Activated CD4-positive, alpha-beta memory T cell treated with anti-CD3 and anti-CD28 coated beads for 36 hours (primary cell): Measurements from ENCODE around the gene MRGPRE. TPM values are rescaled to one million over a fixed set of nuclear protein-coding genes. Genes with fewer than 3 reads are reported as not detected.

Source experiments
- CTCF ChIA-PET: fragments of 350-600 bp; sonication (Branson Sonifier 250); formaldehyde crosslinking; loops from one replicate; lab custom pipeline; 2021; ENCODE audit warnings: antibody characterized with exemption, inconsistent platforms; lab: Charles Lee
- POLR2A ChIA-PET: fragments of 350-600 bp; sonication (Branson Sonifier 250); formaldehyde crosslinking; loops from one replicate; lab custom pipeline; 2021; ENCODE audit warnings: antibody characterized with exemption; lab: Charles Lee
- DNase-seq: peaks from one replicate; pipeline ENCODE4 v3.0.0-alpha.2; 2020
- H3K27ac Mint-ChIP-seq: one replicate; pipeline ENCODE4 v1.8.0; 2021; ENCODE audit warnings: mixed read lengths
- H3K27me3 Mint-ChIP-seq: one replicate; pipeline ENCODE4 v1.8.0; 2021; ENCODE audit warnings: mixed read lengths
- H3K36me3 Mint-ChIP-seq: one replicate; pipeline ENCODE4 v1.8.0; 2021; ENCODE audit warnings: mixed read lengths
- H3K4me1 Mint-ChIP-seq: one replicate; pipeline ENCODE4 v1.8.0; 2021; ENCODE audit warnings: low read depth, mixed read lengths
- H3K4me3 Mint-ChIP-seq: one replicate; pipeline ENCODE4 v1.8.0; 2021; ENCODE audit warnings: mild to moderate bottlenecking, mixed read lengths
- H3K9me3 Mint-ChIP-seq: one replicate; pipeline ENCODE4 v1.8.0; 2021; ENCODE audit warnings: mixed read lengths
- intact Hi-C: fragments of 100-400 bp; cut with micrococcal nuclease; formaldehyde crosslinking; loops from one replicate; pipeline ENCODE4 v1.15.1; 2023
- total RNA-seq, 2 experiments: library from RNA; stranded (reverse); gene quantifications; one replicate each; pipeline ENCODE4 v1.2.3, GENCODE V29; 2021

Gene MRGPRE
- total RNA-seq, 2 experiments from 2014 or later: not detected

GRCh38 chr11:3197878-3198528, 34.2 kb downstream of the MRGPRE start:
- Mint-ChIP-seq H3K36me3 (no peaks in the 10 kb centered on the region), H3K27me3 (peaks cover 6% of the 10 kb centered on the region), H3K27ac (no peak overlapping the region), H3K4me1 (no peaks in the 10 kb centered on the region), H3K4me3 (no peak overlapping the region), H3K9me3 (no peaks in the 10 kb centered on the region)
- CTCF ChIA-PET: no interaction called here
- no peak for DNase-seq
- POLR2A ChIA-PET: no interaction called here
- intact Hi-C loops: no loop called here

DNA sequence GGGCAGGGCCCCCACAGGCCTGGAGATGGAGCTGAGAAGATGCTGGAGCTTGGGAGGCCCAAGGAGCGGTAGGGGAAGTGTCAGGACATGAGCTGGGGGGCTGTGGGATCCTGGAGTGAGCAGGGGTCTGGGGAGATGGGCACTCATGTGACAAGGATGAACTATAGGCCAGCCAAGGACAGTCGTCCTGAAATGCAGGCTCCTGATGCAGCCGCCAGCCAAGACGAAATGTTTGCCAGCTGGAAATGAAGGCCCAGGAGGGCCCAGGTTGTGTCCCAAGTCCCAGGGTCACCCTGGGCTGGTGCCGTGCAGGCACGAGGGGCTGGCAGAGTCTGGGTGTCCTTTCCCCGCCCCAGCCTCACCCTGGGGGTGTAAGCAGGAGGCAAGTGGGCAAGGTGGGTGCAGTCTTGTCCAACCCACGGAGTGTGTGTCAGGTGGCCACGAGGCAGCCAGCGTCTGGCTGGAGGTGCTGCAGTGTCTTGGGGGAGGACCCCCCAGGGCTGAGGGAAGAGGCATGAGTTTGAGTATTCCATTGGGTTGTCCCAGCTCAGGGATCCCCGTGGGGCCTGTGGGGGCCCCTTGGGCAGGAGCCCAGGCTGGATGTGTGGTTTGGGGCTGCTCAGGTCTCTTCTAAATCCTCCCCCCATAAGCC, 35.0 kb downstream of the MRGPRE start:
- Mint-ChIP-seq H3K4me1 (no peaks in the 10 kb centered on the region), H3K4me3 (no peak overlapping the region), H3K27ac (no peak overlapping the region), H3K27me3 (no peaks in the 10 kb centered on the region), H3K36me3 (no peaks in the 10 kb centered on the region), H3K9me3 (no peaks in the 10 kb centered on the region)
- no peak for DNase-seq
- CTCF ChIA-PET: no interaction called here
- intact Hi-C loops: no loop called here
- POLR2A ChIA-PET: no interaction called here

DNA sequence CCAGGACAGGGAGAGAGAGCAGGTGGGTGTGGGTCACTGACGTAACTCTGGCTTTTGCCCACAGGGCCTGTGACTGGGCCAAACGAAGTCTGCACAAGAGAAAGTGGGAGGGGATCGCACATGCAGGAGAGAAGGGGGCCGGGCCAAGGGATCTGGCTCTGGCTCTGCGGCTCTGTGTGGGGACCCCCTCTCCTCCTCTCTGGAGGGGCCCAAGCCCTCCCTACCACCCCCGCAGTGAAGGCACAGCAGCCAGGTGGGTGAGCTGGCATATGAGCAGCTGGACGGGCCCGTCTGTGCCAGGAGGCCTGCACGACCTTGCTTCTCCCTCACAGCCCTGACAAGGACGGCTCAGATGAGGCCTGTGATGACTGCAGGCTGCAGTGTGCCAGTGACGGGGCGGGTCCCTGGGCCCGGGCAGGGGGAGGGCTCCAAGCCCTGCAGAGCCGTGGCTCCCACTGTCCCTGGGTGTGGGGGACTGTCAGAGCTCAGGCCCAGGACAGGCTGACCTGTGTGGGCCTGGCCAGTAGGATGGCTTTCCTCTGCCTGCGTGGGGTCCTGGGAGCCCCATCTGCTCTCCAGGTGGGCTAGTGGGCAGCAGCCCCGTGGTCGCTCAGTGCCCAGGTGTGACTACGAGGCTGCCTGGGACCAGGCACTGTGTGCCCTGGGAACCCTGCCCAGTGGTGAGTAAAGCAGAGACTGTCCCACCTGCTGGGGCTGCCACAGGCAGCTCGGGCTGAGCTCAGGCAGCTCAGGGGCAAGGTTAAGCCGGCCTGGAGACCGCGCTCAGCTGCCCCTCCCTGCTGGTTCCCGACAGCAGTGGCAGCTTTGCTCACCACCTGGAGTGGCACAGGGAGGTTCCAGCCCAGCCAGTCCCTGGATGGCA, 35.8 kb downstream of the MRGPRE start:
- H3K4me1 Mint-ChIP-seq: no peaks in the 10 kb centered on the region
- no peak overlapping the region for H3K4me3 Mint-ChIP-seq
- no peaks in the 10 kb centered on the region for H3K27me3 Mint-ChIP-seq
- no peak overlapping the region for H3K27ac Mint-ChIP-seq
- ChIA-PET CTCF (no interaction called here), POLR2A (no interaction called here)
- no peaks in the 10 kb centered on the region for H3K9me3 Mint-ChIP-seq
- H3K36me3 Mint-ChIP-seq: no peaks in the 10 kb centered on the region
- no peak for DNase-seq
- intact Hi-C loops: no loop called here

- intact Hi-C loops: no loop called here
- no peak overlapping the region for H3K4me3 Mint-ChIP-seq
- no peak overlapping the region for H3K27ac Mint-ChIP-seq
- DNase-seq: no peak
- no peaks in the 10 kb centered on the region for H3K36me3 Mint-ChIP-seq
- H3K27me3 Mint-ChIP-seq: no peaks in the 10 kb centered on the region
- POLR2A ChIA-PET: no interaction called here
- H3K9me3 Mint-ChIP-seq: no peaks in the 10 kb centered on the region
- H3K4me1 Mint-ChIP-seq: no peaks in the 10 kb centered on the region
- CTCF ChIA-PET: no interaction called here
Measured at GRCh38 chr11:3195251-3196160, 36.7 kb downstream of the MRGPRE start.

DNA sequence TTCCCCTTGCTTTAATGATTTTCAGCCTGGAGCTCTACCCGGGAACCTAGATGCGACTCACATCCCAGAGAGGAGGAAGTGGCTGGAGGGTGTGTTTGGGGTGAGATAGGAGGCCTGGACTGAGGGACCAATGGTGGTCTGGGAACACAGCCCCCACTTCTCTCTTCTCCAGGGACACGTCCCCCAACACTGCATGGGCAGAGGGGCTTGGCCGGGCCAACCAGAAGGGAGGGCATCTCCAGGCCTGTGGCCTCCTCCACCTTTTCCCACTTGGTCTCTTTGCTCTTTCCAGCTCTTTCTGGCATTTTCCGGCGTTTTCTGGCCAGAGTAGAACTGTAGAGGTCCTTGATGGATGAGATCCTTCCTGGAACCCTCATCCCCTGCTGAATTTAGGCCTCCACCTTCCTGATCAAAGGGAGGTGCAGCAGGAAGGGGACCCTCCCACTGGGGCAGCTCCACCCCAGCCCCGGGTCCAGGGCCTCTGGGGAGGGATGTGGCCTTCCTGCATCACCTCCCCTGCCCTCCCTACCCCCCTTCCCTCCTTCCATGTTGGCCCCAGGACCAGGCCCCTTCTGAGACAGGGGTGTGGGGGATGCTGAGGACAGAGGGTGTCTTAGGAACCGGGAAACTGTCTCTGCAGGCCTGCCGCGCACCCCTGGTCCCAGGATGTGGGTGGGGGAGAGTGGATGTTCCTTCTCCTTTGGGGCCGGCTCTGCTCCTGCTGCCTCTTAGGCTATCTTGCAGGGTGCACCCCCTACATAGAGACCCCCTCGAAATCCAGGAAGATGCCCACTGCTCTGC, 38.0 kb downstream of the MRGPRE start:
- H3K4me3 Mint-ChIP-seq: no peak overlapping the region
- H3K36me3 Mint-ChIP-seq: no peaks in the 10 kb centered on the region
- H3K27me3 Mint-ChIP-seq: no peaks in the 10 kb centered on the region
- no peaks in the 10 kb centered on the region for H3K9me3 Mint-ChIP-seq
- POLR2A ChIA-PET: no interaction called here
- CTCF ChIA-PET: no interaction called here
- H3K4me1 Mint-ChIP-seq: no peaks in the 10 kb centered on the region
- no peak for DNase-seq
- intact Hi-C loops: no loop called here
- no peak overlapping the region for H3K27ac Mint-ChIP-seq

DNA sequence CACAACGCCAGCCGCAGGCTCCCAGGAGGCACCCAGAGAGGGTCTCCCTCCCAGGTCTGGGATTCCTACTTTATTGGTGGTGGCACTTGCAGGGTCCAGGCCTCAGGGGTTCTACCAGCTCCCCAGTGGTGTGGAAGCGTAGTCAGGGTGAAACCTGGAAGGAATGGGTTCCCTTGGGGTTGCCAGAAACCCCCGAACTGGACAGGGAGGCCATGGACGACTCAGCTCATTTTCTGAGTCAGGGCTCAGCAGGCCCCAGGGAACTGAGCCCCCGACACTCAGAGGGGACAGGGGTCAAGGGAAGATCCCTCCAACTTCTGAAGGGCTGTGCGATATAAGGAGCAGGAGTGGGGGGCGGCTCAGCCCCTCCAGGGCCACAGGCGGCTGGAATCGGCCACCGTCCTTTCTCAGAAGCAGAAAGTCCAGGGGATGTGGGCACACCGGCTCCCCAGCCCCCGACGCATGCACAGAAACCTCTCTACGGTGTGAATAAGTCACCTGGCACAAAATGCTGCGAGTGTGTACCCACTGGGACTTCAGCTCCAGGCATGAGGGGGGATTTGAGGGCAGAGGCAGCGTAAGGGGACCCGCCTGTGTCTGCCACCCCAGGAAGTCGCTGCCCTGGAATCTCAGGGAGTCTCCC, 38.7 kb downstream of the MRGPRE start:
- DNase-seq: no peak
- intact Hi-C loops: no loop called here
- CTCF ChIA-PET: no interaction called here
- no peaks in the 10 kb centered on the region for H3K9me3 Mint-ChIP-seq
- H3K36me3 Mint-ChIP-seq: no peaks in the 10 kb centered on the region
- no peaks in the 10 kb centered on the region for H3K4me1 Mint-ChIP-seq
- peaks cover under 1% of the 10 kb centered on the region for H3K27me3 Mint-ChIP-seq
- no peak overlapping the region for H3K27ac Mint-ChIP-seq
- H3K4me3 Mint-ChIP-seq: no peak overlapping the region
- POLR2A ChIA-PET: no interaction called here

- H3K36me3 Mint-ChIP-seq: no peaks in the 10 kb centered on the region
- peaks cover 3% of the 10 kb centered on the region for H3K27me3 Mint-ChIP-seq
- intact Hi-C loops: no loop called here
- no peak overlapping the region for H3K4me3 Mint-ChIP-seq
- H3K27ac Mint-ChIP-seq: no peak overlapping the region
- no peaks in the 10 kb centered on the region for H3K9me3 Mint-ChIP-seq
- ChIA-PET CTCF (interaction anchor here (2.0 kb wide), 1 partner anchor 22 kb away, joined by 7 read pairs; no protein-coding TSS in a partner anchor), POLR2A (no interaction called here)
- no peaks in the 10 kb centered on the region for H3K4me1 Mint-ChIP-seq
- no peak for DNase-seq
Measured at GRCh38 chr11:3192511-3193372, 39.5 kb downstream of the MRGPRE start.

DNA sequence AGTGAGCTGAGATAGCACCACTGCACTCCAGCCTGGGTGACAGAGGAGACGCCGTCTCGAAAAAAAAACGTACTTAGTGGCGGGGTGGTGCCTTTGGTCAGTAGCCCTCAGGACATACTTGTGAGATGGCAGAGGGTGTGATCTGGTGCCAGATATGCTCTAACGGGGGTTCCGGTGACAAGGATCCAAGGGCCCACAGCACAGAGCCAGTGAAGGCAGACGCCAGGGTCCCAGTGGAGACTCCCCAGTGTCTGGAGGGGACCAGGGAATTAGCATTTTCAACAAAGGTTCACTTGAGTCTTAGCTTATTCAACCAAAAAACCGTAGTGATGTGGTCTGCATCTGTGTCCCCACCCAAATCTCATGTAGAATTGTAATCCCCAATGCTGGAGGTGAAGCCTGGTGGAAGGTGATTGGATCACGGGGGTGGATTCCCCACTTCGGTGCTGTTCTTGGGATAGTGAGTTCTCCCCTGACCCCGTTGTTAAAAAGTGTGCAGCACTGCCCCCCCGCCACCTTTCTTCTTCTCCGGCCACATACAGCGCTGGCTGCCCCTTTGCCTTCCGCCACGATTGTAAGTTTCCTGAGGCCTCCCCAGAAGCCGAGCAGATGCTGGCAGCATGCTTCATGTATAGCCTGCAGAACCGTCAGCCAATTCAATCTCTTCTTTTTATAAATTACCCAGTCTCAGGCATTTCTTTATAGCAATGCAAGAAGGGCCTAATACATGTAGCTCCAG, 40.5 kb downstream of the MRGPRE start:
- CTCF ChIA-PET: interaction anchor here (2.0 kb wide), 1 partner anchor 23 kb away, joined by 7 read pairs; no protein-coding TSS in a partner anchor

GRCh38 chr11:3190600-3190999, 41.6 kb downstream of the MRGPRE start:
- intact Hi-C loops: no loop called here
- POLR2A ChIA-PET: no interaction called here
- H3K36me3 Mint-ChIP-seq: no peaks in the 10 kb centered on the region
- H3K9me3 Mint-ChIP-seq: no peaks in the 10 kb centered on the region
- H3K4me3 Mint-ChIP-seq: no peak overlapping the region
- H3K4me1 Mint-ChIP-seq: no peaks in the 10 kb centered on the region
- no peak overlapping the region for H3K27ac Mint-ChIP-seq
- DNase-seq: no peak
- H3K27me3 Mint-ChIP-seq: peaks cover 3% of the 10 kb centered on the region
- CTCF ChIA-PET: interaction anchor here (2.0 kb wide), 1 partner anchor 24 kb away, joined by 7 read pairs; no protein-coding TSS in a partner anchor

More for the DNA sequence above, 40.5 kb downstream of the MRGPRE start:
- Mint-ChIP-seq H3K4me1 (no peaks in the 10 kb centered on the region), H3K4me3 (no peak overlapping the region), H3K9me3 (no peaks in the 10 kb centered on the region), H3K36me3 (no peaks in the 10 kb centered on the region), H3K27me3 (peaks cover 3% of the 10 kb centered on the region), H3K27ac (no peak overlapping the region)
- DNase-seq: no peak
- intact Hi-C loops: no loop called here
- POLR2A ChIA-PET: no interaction called here
